IMR-90 (cell line): Measurements from ENCODE around the gene ADAM12. TPM values are rescaled to one million over a fixed set of nuclear protein-coding genes. Genes with fewer than 3 reads are reported as not detected.

Experiments used
- ATAC-seq: fragments of 200-7000 bp; cut with Tn5 transposase; 2 replicates; pipeline ENCODE4 v1.9.1; 2020; ENCODE audit warnings: low read depth, mild to moderate bottlenecking, moderate library complexity
- BruUV-seq: library from RNA; stranded (reverse); fragments of 400-500 nt; replicated peaks from 2 replicates; lab custom pipeline; 2021; lab: Mats Ljungman, UMichigan
- CTCF ChIA-PET: fragments of 300-600 bp; formaldehyde crosslinking; extraction: SDS; loops from one replicate; lab custom pipeline; 2021; ENCODE audit warnings: antibody characterized with exemption; lab: Yijun Ruan, JAX
- POLR2A ChIA-PET: fragments of 300-600 bp; sonication (Branson Sonifier 250); formaldehyde crosslinking; loops from one replicate; lab custom pipeline; 2022; ENCODE audit warnings: antibody characterized with exemption; ENCODE audit not compliant: unreplicated experiment; lab: Charles Lee
- DNase-seq: peaks from one replicate; pipeline ENCODE4 v3.0.0; 2013
- H2AFZ ChIP-seq: replicated peaks from 2 replicates; pipeline ENCODE3; 2013; ENCODE audit warnings: low read length, mild to moderate bottlenecking; ENCODE audit not compliant: poor library complexity
- H2AK5ac ChIP-seq: 2 replicates; pipeline ENCODE4 v1.6.1; 2013; ENCODE audit warnings: low read depth, low read length, inconsistent platforms
- H2AK9ac ChIP-seq: replicated peaks from 2 replicates; pipeline ENCODE3; 2013; ENCODE audit warnings: mild to moderate bottlenecking, low read depth, low read length, moderate library complexity; ENCODE audit not compliant: poor library complexity
- H2BK120ac ChIP-seq: 2 replicates; pipeline ENCODE4 v1.6.1; 2013; ENCODE audit warnings: low read depth, low read length, inconsistent platforms
- H2BK15ac ChIP-seq: 3 replicates; pipeline ENCODE4 v1.6.1; 2013; ENCODE audit warnings: low read depth, low read length, inconsistent platforms
- H2BK20ac ChIP-seq: 2 replicates; pipeline ENCODE4 v1.6.1; 2013; ENCODE audit warnings: low read depth, mild to moderate bottlenecking, inconsistent platforms, low read length, moderate library complexity
- H2BK5ac ChIP-seq: 2 replicates; pipeline ENCODE4 v1.6.1; 2013; ENCODE audit warnings: mild to moderate bottlenecking, low read depth, low read length, inconsistent platforms; ENCODE audit not compliant: poor library complexity, severe bottlenecking
- H3K14ac ChIP-seq: replicated peaks from 2 replicates; pipeline ENCODE4 v1.6.1; 2013; ENCODE audit warnings: low read depth, low read length, inconsistent platforms
- H3K18ac ChIP-seq: 2 replicates; pipeline ENCODE4 v1.6.1; 2013; ENCODE audit warnings: low read depth, low read length, control low read depth
- H3K23ac ChIP-seq: 2 replicates; pipeline ENCODE4 v1.6.1; 2013; ENCODE audit warnings: low read depth, low read length, inconsistent platforms
- H3K27ac ChIP-seq: 2 replicates; pipeline ENCODE4 v1.5.1; 2013; ENCODE audit warnings: mild to moderate bottlenecking, control low read depth, low read length; ENCODE audit not compliant: insufficient read depth
- H3K27me3 ChIP-seq: 2 replicates; pipeline ENCODE4 v1.6.1; 2013; ENCODE audit warnings: low read length; ENCODE audit not compliant: control insufficient read depth, insufficient read depth
- H3K36me3 ChIP-seq: 2 replicates; pipeline ENCODE4 v1.6.1; 2013; ENCODE audit warnings: low read length, mixed read lengths; ENCODE audit not compliant: control insufficient read depth, insufficient read depth
- H3K4ac ChIP-seq: 2 replicates; pipeline ENCODE4 v1.6.1; 2013; ENCODE audit warnings: low read depth, low read length, inconsistent platforms
- H3K4me1 ChIP-seq: 2 replicates; pipeline ENCODE4 v1.6.1; 2013; ENCODE audit warnings: low read length, mixed read lengths; ENCODE audit not compliant: control insufficient read depth, insufficient read depth
- H3K4me2 ChIP-seq: 2 replicates; pipeline ENCODE4 v1.6.1; 2013; ENCODE audit warnings: low read depth, mild to moderate bottlenecking, control low read depth, low read length, moderate library complexity
- H3K4me3 ChIP-seq: 2 replicates; pipeline ENCODE4 v1.5.1; 2013; ENCODE audit warnings: low read depth, mild to moderate bottlenecking, control low read depth, low read length, moderate library complexity; ENCODE audit not compliant: insufficient read depth
- H3K56ac ChIP-seq: 2 replicates; pipeline ENCODE4 v1.6.1; 2013; ENCODE audit warnings: low read length, inconsistent platforms; ENCODE audit not compliant: insufficient read depth; ENCODE audit errors: extremely low read depth
- H3K79me1 ChIP-seq, 2 experiments: 2 replicates each; pipeline ENCODE4 v1.6.1; 2013; ENCODE audit warnings: low read length in 2 of 2, inconsistent platforms in 1 of 2, low read depth in 1 of 2
- H3K9ac ChIP-seq: 2 replicates; pipeline ENCODE4 v1.6.1; 2013; ENCODE audit warnings: low read depth, low read length, control low read depth
- H3K9me1 ChIP-seq: 2 replicates; pipeline ENCODE4 v1.6.1; 2013; ENCODE audit warnings: low read length, inconsistent platforms; ENCODE audit not compliant: insufficient read depth
- H3K9me3 ChIP-seq: 2 replicates; pipeline ENCODE4 v1.6.1; 2013; ENCODE audit warnings: low read length; ENCODE audit not compliant: control insufficient read depth, insufficient read depth
- H4K20me1 ChIP-seq: 2 replicates; pipeline ENCODE4 v1.6.1; 2013; ENCODE audit warnings: low read length, inconsistent platforms; ENCODE audit not compliant: insufficient read depth
- H4K5ac ChIP-seq: 2 replicates; pipeline ENCODE4 v1.6.1; 2013; ENCODE audit warnings: mild to moderate bottlenecking, low read depth, low read length, control low read depth
- H4K8ac ChIP-seq, 2 experiments: 2 replicates each; pipeline ENCODE4 v1.6.1; 2013; ENCODE audit warnings: low read depth in 2 of 2, low read length in 2 of 2, control low read depth in 1 of 2, inconsistent platforms in 1 of 2
- H4K91ac ChIP-seq: 2 replicates; pipeline ENCODE4 v1.6.1; 2013; ENCODE audit warnings: low read depth, low read length, inconsistent platforms; ENCODE audit not compliant: insufficient read depth
- BHLHE40 ChIP-seq: fragments of 150-350 bp; IDR thresholded peaks from 2 replicates; pipeline ENCODE4 v1.6.1; 2016; ENCODE audit warnings: mild to moderate bottlenecking, low read depth, low read length
- CEBPB ChIP-seq: IDR thresholded peaks from 2 replicates; pipeline ENCODE4 v1.6.1; 2012; ENCODE audit warnings: low read depth, low read length, improper control_type of control experiment
- CHD1 ChIP-seq: IDR thresholded peaks from 2 replicates; pipeline ENCODE4 v1.6.1; 2012; ENCODE audit warnings: low read depth, low read length, improper control_type of control experiment
- CTCF ChIP-seq: conservative IDR thresholded peaks from 2 replicates; pipeline ENCODE4 v1.5.1; 2012; ENCODE audit warnings: mild to moderate bottlenecking, low read depth, low read length, improper control_type of control experiment
- ELK1 ChIP-seq: fragments of 150-350 bp; IDR thresholded peaks from 2 replicates; pipeline ENCODE4 v1.6.1; 2016; ENCODE audit warnings: low read depth, mild to moderate bottlenecking, low read length, moderate library complexity, borderline replicate concordance
- FOS ChIP-seq: fragments of 150-350 bp; IDR thresholded peaks from 2 replicates; pipeline ENCODE4 v1.6.1; 2016; ENCODE audit warnings: low read depth, low read length
- MAFK ChIP-seq: IDR thresholded peaks from 2 replicates; pipeline ENCODE4 v1.6.1; 2012; ENCODE audit warnings: low read depth, low read length, improper control_type of control experiment
- MAZ ChIP-seq: IDR thresholded peaks from 2 replicates; pipeline ENCODE4 v1.6.1; 2012; ENCODE audit warnings: low read depth, mild to moderate bottlenecking, low read length, improper control_type of control experiment, moderate library complexity, borderline replicate concordance
- MXI1 ChIP-seq: IDR thresholded peaks from 2 replicates; pipeline ENCODE4 v1.6.1; 2012; ENCODE audit warnings: low read depth, mild to moderate bottlenecking, low read length, moderate library complexity, borderline replicate concordance
- NFE2L2 ChIP-seq: fragments of 150-350 bp; IDR thresholded peaks from 2 replicates; pipeline ENCODE4 v1.6.1; 2016; ENCODE audit warnings: low read depth, mild to moderate bottlenecking, low read length
- POLR2A ChIP-seq: IDR thresholded peaks from 2 replicates; pipeline ENCODE4 v1.6.1; 2012; ENCODE audit warnings: mild to moderate bottlenecking, low read depth, low read length
- RAD21 ChIP-seq: IDR thresholded peaks from 2 replicates; pipeline ENCODE4 v1.6.1; 2012; ENCODE audit warnings: low read length, improper control_type of control experiment
- RCOR1 ChIP-seq: IDR thresholded peaks from 2 replicates; pipeline ENCODE4 v1.6.1; 2012; ENCODE audit warnings: mild to moderate bottlenecking, low read length, improper control_type of control experiment; ENCODE audit not compliant: insufficient replicate concordance
- RFX5 ChIP-seq: IDR thresholded peaks from 2 replicates; pipeline ENCODE4 v1.8.0; 2012; ENCODE audit warnings: low read depth, mild to moderate bottlenecking, low read length, moderate library complexity
- SMC3 ChIP-seq: fragments of 150-350 bp; IDR thresholded peaks from 2 replicates; pipeline ENCODE4 v1.6.1; 2016; ENCODE audit warnings: low read depth, mild to moderate bottlenecking, antibody characterized with exemption, low read length, moderate library complexity
- WGBS, 2 experiments: methylation state at CpG; one replicate each; pipeline versions ENCODE4 v1.1.5 to v1.1.7; 2013; ENCODE audit warnings: missing lambda C conversion rate in 2 of 2; ENCODE audit not compliant: insufficient read length in 1 of 2; ENCODE audit errors: extremely low coverage in 2 of 2; 5-methylcytosine and 5-hydroxymethylcytosine counted together
- dilution Hi-C: fragments of 300-500 bp; cut with HindIII; formaldehyde crosslinking; loops from one replicate; pipeline ENCODE4 v1.14.3; 2018; ENCODE audit warnings: low sequenced_read_pairs; ENCODE audit not compliant: unreplicated experiment
- in situ Hi-C: fragments of 300-500 bp; cut with MboI; formaldehyde crosslinking; loops from 3 replicates; pipeline ENCODE4 v1.14.3; 2019; ENCODE audit warnings: low sequenced_read_pairs, inconsistent platforms, mixed read lengths
- intact Hi-C: fragments of 100-400 bp; cut with micrococcal nuclease; formaldehyde crosslinking; loops from 2 replicates; pipeline ENCODE4 v1.10.0; 2022
- polyA plus RNA-seq, 3 experiments: library from polyadenylated mRNA; depleted of rRNA; stranded (reverse); fragments of >200 nt; gene quantifications; 2 replicates each; pipeline ENCODE4 v1.2.3, GENCODE V29; 2012; ENCODE audit warnings: low replicate concordance in 1 of 3
- total RNA-seq: library from RNA; depleted of rRNA; stranded (reverse); fragments of >200 nt; gene quantifications from 2 replicates; pipeline ENCODE4 v1.2.3, GENCODE V29; 2012
- TF ChIP-seq, protein P1 (sequence below): fragments of 150-350 bp; IDR thresholded peaks from 2 replicates; pipeline ENCODE4 v1.6.1; 2017; ENCODE audit warnings: mild to moderate bottlenecking, antibody characterized with exemption, low read length, low read depth

Gene ADAM12
- total and polyA plus RNA-seq, 2 of the 4 experiments (the other 2 are of a cell fraction) = 9.6 to 10.2 TPM

GRCh38 chr10:126118476-126118875, 269.8 kb downstream of the ADAM12 start:
- Histone ChIP-seq H3K36me3 (no peaks in the 10 kb centered on the region), H3K9me3 (no peaks in the 10 kb centered on the region), H4K8ac (no peak overlapping the region), H3K9ac (no peak overlapping the region), H3K79me1 (no peaks in the 10 kb centered on the region), H2BK120ac (no peak overlapping the region), H2BK20ac (no peak overlapping the region), H4K91ac (no peak overlapping the region), H2AK9ac (no peak overlapping the region), H3K9me1 (0 out of 2 replicates have a peak, but pooled peaks cover 5% of the 10 kb centered on the region), H3K4me1 (0 out of 2 replicates have a peak, but pooled peaks cover 2% of the 10 kb centered on the region), H3K27ac (no peak overlapping the region), H4K5ac (no peak overlapping the region), H3K4me2 (no peak overlapping the region), H2BK5ac (no peak overlapping the region), H2BK15ac (no peak overlapping the region), H3K56ac (no peak overlapping the region), H3K18ac (no peak overlapping the region), H4K20me1 (no peaks in the 10 kb centered on the region), H3K4ac (no peak overlapping the region), H2AFZ (no peak overlapping the region), H3K14ac (no peak overlapping the region), H3K23ac (no peak overlapping the region), H3K4me3 (no peak overlapping the region), H2AK5ac (no peak overlapping the region), H3K27me3 (no peaks in the 10 kb centered on the region)
- in situ Hi-C loops = no loop called here
- TF ChIP-seq CEBPB (no peak), CHD1 (no peak), ELK1 (no peak), MXI1 (no peak), BHLHE40 (no peak), MAFK (no peak), RAD21 (no peak), MAZ (no peak), RCOR1 (no peak), NFE2L2 (no peak), RFX5 (no peak), CTCF (no peak), POLR2A (no peak), FOS (no peak), SMC3 (no peak)
- TF ChIP-seq, protein P1, sequence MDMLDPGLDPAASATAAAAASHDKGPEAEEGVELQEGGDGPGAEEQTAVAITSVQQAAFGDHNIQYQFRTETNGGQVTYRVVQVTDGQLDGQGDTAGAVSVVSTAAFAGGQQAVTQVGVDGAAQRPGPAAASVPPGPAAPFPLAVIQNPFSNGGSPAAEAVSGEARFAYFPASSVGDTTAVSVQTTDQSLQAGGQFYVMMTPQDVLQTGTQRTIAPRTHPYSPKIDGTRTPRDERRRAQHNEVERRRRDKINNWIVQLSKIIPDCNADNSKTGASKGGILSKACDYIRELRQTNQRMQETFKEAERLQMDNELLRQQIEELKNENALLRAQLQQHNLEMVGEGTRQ = no peak
- WGBS, 2 experiments = 90% methylated on average over 2 of the region's 4 CpGs; no CpG with 5 or more reads in 1 of the 2 experiments
- ChIA-PET POLR2A (no interaction called here), CTCF (no interaction called here)
- DNase-seq (no peak), ATAC-seq (no peak)
- dilution Hi-C loops = no loop called here
- BruUV-seq = no TSS peak
- intact Hi-C loops = no loop called here
